Measurements from ENCODE around the gene TDRD9.

DNA sequence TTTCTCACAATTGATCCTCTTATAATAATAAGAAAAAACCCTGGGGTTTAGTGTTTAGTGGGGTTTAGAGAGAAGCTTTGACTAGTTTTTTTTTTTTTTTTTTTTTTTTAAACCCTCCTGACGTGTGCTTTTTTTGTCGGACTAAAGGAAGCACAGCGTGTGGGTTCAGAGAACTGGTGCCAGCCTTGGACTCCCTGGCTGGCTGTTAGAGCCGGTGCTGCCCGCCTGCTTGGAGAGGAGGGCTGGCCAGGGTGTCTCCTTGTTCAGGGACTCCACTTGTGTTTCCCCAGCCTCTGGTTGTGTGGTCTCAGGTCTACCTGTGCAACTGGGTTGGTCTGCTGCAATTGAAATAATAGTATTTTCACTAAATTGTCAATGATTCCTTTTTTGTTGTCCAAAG lies 103.1 kb downstream of the TDRD9 start:
- TF ChIP-seq POLR2A (IDR thresholded peaks at IDR 0.05; ENCODE audit: extremely low read depth, insufficient read length), result no peak
- TF ChIP-seq, protein P1, sequence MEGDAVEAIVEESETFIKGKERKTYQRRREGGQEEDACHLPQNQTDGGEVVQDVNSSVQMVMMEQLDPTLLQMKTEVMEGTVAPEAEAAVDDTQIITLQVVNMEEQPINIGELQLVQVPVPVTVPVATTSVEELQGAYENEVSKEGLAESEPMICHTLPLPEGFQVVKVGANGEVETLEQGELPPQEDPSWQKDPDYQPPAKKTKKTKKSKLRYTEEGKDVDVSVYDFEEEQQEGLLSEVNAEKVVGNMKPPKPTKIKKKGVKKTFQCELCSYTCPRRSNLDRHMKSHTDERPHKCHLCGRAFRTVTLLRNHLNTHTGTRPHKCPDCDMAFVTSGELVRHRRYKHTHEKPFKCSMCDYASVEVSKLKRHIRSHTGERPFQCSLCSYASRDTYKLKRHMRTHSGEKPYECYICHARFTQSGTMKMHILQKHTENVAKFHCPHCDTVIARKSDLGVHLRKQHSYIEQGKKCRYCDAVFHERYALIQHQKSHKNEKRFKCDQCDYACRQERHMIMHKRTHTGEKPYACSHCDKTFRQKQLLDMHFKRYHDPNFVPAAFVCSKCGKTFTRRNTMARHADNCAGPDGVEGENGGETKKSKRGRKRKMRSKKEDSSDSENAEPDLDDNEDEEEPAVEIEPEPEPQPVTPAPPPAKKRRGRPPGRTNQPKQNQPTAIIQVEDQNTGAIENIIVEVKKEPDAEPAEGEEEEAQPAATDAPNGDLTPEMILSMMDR (IDR thresholded peaks at IDR 0.05; ENCODE audit: low read depth, low read length), result no peak
